NCI-H2029 (cell line): Measurements from ENCODE around the gene C1orf35.

Source experiments
- DNase-seq: peaks from one replicate; lab custom pipeline; 2025; lab: John Stamatoyannopoulos, UW

Gene C1orf35

DNA sequence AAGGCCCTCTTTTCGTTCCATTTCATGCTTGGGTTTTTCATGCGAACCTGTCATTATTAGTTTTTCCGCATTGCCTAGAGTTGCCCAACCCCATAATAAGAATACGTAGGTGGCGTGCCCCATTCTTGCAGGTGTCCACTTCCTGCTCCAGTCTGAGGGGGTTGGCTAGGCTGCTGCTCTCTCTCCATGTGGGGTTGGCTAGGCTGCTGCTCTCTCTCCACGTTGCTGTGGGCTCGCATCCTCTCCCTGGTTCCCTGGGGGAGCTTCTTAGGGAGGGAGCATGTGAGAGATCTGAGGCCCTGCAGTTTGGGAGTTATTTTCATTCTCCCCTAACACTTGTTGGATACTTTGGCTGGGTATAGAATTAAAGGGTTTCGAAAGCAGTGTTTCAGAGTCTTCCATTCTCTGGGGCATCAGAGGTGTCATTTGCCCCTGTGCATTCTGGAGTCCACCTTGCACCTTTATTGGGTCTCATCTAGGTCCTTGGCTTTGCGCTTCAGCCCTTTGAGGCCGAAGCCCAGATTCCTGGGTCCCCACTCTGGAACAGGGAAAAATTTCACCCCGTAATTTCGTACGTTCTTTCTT lies 8.6 kb downstream of the C1orf35 start:
- no peak for DNase-seq

DNA sequence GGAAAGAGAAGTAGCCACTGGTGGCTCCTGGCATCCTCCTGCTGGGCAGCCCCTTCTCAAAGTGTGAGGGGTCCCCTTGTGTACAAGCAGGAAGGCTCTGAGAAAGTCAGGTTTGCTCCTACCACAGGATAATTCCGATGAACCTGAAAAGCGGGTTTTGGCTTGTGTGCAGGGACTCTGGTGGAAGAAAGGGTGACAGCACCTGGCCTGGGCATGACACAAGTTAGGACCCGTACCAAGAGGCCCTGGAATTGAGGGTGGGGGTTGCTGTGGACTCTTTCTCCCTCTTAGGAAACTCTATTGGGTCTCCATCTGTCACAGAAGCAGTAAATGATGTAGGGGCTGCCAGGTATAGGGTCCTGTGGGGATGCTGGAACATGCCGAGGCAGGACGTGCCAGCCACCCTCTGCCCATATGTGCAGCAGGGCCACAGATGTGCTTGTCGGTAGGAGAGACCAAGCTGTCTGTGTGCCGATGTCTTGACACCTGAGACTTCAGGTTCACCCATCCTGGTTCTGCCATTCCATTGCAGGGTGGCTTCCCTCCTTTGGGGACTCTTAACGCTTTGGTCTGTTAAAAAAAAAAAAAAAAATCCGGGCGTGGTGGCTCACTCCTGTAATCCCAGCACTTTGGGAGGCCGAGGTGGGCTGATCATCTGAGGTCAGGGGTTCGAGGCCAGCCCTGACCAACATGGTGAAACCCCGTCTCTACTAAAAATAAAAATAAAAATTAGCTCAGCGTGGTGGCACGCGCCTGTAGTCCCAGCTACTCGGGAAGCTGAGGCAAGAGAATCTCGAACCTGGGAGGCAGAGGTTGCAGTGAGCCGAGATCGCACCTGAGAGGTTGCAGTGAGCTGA lies 9.8 kb downstream of the C1orf35 start:
- DNase-seq = no peak

DNA sequence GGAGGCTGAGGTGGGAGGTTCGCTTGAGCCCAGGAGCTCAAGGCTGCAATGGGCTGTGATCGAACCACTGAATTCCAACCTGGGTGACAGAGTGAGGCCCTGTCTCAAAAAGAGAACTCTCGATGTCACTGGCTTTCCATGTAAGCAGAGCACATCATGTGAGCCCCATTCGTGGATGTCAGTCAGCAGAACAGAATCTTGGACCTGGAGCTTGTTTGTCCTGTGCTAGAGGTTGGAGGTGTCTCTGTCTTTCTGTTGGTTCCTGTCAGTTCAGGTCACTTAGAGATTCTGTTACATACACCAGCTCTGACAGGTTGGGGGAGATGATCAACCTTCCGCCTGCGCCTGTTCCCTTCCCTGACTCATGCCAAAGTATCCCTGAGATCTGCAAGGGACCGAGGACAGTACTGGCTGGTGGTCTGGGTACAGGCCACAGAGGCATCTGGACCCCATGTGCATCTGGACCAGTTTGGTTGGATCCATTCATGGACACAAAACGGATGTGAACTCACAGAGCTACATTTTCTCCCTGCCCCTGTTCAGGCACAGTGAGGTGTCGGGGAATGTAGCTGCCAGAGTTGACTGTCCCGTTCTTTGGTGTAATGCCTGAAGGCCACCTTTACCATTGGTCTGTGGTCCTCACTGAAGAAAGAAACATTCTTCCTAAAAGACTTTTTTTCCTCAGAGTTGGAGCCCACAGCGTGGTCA lies 10.6 kb downstream of the C1orf35 start:
- no peak for DNase-seq

DNA sequence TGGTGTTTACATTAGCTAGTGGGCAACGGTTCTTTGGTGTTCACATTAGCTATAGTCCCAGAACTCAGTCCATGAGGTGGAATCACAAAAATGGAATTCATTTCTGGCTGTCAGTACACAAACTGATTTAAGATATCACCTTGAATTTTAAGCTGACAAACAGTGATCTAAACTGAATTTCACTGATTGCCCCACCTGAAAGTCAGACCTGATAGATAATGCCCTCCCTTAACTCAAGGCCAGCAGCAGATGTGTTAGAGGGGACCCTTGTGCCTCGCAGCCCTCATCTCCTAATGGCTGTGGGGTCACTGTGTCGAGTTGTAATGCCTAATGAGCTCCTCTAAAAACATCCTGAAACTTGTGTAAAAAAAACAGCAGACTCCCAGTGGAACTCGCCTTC lies 12.0 kb downstream of the C1orf35 start:
- DNase-seq = no peak

DNA sequence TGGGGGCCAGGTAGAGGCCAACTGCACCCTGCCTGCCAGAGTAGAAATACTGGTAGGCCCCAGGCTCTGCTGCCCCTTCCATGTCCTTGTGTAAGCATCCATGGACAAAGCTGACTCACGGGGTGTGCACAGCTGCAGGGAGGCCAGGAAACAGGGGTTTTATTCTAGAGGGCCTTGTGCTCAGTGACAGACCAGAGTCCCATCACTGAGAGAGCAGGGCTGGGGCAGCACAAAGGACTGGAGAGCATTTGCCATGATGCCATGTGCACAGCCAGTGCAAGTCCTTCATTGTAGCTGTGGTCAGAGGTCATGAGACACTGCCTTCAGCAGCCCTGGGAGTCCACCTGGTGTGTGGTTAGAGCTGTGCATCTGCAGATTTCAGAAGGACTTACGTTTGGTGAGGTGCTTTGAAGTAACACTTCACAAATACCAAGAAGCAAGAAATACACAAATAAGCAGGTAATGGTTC lies 12.5 kb downstream of the C1orf35 start:
- no peak for DNase-seq

DNA sequence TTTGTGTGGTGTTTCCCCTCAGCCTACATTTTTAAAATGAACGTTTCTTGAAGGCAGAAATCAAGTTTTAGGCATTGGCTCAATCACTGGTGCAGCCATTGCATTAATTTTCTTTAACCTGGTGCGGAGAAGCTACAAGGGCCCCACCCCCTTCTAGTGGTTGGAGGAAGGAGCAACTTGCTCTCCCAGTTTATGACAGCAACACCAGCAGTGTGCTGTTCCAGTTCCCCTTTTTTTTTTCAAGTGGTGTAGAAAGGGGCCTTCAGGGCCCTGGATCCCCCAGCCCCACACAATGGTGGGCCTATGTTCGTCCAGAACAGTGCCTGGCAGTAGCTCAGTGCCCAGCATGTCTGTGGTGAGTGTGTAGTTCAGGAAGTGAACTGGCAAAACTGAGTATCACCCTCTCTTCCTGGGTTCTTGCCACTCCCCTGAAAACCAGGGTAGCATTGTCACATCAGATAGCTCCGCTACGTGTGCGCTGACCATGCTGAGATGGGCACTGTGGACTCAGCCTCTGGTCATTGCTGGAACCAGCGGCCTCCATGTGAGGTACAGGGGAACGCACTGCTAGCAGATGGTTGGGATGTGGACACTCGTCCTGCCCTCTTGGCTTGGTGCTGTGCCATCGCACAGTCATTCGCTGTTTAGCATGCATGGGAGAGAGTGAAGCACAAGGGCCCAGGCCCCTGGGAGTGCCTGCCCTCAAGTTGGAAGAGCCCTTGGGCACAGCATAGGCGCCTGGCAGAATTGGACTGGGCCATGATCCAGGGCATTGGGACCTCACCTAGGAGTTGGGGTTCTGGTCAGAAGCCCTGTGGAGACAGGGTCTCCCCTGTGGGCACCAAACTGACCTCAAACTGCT lies 13.4 kb downstream of the C1orf35 start:
- DNase-seq = no peak

DNA sequence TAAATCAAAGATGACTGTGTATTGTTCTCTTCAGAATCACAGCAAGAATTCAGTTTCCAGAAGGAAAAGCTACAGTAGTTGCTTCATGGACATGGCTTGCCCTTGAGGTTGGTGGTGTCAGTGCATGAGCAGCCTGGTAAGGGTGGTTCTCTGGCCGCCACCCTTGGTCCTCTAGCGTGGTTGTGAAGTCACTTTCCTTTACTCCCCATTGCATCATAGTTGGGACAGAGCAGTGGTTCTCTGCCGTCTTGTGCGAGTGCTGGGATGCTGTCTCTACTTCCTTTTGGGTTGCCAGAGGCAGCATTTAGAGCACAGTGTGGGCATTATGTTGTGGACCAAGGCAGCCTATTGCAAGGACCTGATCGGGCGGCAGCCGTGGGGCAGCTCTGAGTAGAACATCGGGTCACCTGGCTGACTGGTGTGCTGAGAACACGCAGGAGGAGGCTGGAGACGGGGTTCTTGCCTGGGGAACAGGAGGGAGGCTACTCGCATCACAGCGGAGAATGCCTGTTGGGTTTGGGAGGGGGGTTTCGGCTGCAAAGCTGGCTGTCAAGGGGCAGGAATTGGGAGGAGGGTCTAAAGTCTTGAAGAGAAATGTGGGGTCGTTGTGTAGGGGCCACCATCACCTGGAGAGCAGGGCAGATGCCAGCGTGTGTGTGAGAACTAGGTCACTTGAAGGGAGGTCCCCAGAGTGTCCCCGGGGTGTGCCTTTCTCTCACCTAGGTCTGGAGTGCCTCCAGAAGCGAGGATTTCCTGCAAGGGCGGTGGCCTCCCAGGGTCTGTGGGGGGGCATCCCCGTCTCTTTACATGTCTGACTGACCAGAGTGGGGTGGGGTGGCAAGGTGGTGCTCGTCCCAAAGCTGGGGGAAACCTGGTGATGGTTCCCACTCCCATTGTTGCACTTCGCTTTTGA lies 14.3 kb downstream of the C1orf35 start:
- DNase-seq = no peak

DNA sequence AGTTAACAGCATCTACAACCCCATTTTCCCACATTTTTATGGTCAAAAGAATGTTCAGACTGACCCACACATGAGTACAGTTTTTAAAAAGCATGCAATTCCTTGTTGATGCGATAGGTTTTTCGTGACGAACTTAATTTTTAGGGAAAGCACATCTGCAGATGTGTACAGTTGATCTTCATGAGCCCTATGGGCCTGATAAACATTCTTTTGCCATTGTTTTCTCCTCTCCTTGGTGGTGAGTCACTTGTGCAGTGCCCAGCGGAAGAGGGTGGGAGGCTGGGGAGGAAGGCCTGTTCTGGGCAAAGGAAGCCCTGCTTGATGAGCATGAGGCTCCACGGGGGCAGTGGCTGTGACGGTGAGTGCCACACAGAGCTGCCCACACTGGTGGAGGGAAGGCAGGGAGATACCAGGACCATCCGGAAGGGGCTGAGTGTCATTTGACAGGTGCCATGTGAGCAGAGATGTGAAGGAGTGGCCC lies 15.3 kb downstream of the C1orf35 start:
- DNase-seq = no peak

DNA sequence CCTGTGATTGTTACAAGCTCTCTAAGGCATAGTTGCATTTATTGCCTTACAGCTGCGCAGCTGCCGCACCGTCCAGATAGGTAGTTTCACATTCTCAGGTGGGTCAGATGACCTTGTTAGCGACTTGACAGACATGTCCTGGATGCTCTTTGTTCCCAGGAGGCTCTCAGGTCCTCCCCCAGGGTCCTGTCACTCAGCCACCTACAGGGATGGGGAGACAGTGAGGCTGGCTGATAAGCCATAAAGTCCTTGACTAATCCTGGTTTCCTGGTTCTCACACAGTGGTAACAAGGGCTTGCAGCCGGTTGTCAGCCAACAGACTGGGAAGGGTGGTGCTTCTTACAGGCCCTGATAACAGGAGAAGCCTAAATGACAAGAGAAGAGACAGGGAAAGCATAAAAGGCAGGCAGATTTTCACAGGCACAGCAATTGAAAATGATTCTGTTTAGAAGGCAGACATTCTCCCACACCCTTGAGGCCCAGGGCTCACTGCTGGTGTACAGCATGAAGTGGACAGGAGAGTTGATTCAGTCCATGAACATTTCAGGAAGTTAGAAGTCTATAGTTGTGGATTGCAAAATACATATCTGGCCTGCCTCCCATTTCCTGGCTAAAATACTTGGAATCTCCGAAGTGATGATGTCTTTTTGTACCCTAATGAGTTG lies 17.7 kb downstream of the C1orf35 start:
- DNase-seq = no peak

DNA sequence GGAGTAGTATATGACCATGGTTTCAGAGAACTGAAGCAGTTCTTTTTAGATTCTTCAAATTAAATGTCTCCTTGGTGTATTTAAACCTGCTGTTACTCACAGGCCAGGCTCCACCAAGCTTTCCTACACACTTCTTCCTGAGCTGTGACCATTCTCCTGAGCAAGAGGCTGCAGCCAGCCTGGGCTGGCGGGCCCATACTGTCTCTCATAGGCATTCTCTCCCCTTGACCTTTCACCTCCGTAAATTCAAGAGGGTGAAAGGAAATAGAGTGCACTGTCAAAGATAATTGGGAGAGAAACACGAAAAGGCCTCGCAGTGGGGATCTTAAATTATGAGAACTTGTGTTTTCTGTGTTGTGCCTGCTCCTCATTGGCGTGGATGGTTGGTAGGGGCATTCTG lies 18.3 kb downstream of the C1orf35 start:
- DNase-seq = no peak

DNA sequence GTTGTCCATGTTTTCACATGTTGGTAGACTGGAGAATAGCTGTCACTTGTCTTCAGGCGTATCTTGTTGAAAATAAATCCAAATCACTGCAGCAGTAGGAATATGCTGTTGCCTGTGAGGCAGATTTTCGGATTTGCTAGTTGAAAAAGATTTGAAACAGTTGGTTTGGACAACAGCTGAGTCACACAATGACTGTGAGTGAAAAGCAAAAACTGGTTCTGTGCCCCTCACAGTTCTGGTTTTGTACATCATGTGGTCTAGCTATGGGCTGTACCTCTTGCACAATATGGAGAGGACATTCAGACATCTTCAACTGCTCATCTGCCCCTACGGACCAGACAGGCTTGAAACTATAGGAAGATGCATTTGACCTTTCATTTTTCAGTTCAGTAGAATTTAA lies 18.8 kb downstream of the C1orf35 start:
- DNase-seq = no peak

DNA sequence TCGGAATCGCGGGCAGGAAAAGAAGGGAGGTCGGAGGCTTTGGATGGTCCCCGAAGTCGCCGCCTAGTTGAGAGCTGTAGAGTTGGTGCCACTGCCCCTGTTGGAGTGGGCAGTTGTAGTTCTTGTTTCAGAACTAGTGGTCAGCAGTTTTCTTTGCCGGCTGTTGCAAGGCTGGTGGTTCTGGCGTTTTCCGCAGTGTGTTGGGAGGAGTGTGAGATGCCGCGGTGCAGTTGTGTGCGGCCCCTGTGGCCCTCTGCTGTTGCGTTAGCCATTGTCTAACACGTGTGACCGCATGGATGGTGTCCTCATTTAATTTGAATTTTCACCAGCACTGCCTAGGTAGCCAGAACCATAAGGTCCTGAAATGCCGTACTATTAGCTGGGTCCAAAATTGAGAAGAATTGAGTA lies 19.2 kb downstream of the C1orf35 start:
- no peak for DNase-seq

DNA sequence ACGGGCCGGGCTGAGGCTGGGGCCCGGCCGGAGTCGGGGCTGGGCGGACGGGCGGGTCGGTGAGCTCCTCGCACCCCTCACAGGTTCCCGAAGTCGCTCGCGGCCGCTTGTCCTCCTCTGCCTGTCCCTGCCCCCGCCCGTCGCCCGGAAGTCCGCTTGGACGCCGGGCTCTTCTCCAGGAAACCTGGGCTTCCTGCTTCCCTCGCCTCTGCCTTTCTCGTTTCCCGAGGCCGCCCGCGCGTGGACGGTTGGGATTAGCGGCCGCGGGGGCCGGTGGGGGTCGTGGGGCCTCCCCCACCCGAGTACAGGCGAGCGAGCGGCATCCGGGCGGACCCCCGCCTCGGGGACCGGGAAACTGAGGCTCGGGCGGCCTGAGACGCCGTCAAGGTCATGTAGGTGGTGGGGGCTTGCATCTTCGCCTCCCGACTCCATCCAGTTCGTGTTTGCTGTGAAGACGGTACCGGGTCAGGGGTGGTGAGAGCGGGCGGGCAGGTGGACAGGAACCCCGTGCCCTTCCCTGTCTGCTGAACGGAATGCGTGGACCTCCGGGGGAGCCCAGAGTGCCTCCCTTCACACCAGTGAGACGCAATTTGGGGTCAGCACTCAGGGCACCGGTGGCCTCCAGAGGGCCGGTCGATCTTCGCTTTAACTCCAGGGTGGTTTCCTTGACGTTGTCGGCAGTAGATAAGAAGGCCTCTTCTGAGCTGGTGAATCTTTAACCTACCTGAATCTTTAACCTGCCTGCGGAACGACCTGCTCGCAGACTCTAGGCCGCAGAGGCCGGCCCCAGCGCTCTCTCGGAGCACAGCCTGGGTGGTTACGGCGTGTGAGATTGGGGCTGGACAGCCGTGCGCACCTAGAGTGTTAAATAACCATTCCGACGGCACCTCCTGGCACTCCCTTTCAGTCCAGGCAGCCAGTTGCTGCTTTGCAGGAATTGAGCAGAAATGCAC lies 19.9 kb downstream of the C1orf35 start:
- DNase-seq = peak; percentile 11

DNA sequence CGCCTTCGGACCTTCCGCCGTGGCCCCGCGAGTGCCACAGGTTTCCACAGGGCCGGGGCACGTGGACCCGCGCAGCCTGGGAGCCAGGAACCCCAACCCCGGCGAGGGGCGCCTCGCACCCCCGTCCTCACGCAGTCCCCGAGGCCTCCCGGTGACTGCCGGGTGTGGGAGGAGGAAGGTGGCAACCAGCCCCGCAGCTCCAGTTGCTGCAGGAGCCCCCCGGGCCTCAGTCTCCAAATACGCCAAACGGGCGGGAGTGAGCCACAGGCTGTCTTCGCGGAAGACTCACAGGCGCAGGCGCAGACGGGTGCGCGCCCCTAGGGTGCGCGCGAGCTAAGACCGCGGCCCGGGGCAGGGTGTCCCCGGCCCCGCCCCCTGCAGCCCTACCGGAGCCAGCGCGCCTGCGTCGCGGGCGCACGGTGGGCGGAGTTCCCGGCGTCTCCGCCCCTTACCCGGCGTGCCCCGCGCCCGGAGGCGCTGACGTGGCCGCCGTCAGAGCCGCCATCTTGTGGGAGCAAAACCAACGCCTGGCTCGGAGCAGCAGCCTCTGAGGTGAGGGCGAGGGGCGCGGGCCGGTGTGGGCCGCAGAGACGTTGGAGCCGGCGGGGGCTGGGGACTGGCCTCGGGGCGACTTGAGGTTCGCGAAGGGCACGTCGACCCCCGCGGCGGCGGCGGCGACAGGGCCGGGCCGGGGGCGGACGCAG lies 20.8 kb downstream of the C1orf35 start, which contains the start of gene ARF1:
TSS of gene ARF1 (plus strand) at position 495 of the 704 bp plus-strand sequence. CDS start 14,407 bp downstream, outside the sequence.
- DNase-seq = peak; percentile 80

DNA sequence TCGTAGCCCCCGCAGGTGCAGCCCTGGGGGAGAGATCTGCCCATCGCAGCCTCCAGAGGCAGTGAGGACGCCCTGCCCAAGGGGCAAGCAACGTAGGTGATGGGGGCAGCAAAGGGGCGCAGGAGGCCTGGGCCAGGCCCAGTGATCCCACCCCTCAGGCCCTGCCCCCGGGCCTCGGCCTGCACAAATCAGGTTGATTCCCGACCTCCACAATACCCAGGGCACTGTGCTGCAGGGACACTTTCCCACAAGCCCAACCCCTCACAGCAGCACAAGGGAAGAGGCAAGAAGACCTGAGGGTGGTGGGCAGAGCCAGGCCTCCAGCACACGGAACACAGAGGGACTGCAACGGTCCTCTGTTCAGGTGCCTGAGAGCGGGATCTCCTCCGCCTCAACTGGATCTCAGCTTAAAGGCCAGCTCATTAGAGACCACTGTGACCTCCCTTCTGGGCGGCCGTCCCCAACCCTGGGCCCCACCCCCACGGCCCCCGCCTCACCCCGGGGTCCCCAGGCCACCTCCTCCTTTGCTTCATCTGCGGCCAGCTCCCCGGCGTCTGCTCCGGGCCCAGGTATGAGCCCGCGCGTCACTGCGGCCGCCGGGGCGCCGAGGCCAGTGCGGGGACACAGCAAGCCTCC lies 21.4 kb downstream of the C1orf35 start:
- no peak for DNase-seq

DNA sequence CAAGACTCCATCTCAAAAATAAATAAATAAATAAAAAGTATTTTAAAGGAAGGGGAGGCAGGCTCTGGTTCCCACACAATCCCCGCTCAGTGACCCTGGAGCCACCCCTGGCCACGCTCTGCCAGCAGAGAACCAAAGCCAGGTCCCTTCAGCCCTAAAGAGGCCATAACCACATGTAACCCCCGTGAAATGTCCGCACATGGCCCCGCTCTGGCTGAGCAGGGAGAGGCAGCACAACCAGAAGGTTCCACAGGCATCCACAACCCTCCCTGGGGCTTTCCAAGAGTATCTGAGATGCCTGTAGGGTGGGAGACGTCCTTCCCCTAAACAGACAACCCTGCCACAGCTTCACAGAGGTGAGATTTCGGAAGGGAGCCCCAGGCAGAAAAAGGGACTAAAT lies 22.0 kb downstream of the C1orf35 start:
- DNase-seq = no peak

DNA sequence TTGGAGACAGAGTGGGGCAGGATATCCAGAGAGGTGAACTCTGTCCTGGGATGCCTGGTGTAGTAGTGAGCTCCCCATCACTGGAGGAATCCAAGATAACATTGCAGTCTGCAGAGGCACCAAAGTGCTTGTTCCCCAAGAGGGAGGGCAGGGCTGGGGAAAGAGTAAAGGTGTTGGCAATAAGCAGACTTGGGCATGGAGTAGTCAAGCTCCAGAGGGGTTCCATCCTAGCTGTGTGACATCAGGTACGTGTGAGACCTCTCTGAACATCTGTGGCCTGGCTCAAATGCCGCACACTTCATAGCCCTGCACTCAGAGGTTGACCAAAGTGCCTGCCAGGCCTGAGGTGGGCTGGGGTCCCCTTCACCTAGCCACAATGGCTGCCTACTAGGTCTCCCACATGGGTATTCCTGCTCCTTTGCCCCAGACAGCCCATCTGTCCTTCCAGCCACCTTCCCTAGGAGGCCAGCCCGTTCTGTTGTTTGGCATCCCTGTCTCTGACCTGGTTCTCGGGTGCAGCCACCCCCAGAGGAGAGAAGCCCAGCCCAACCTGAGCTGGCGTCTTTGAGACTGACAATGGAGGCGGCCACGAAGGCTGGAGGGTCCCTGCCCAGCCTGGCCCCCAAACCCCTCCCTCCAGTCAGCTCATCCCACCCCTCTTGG lies 23.4 kb downstream of the C1orf35 start:
- no peak for DNase-seq
